ENCODE measurements around the gene OSCP1.
"Not testable (repeated sequence)": the region's sequence is repeated elsewhere in the genome, so short reads cannot be mapped to it uniquely, and the experiment has no call there.

Gene OSCP1, protein sequence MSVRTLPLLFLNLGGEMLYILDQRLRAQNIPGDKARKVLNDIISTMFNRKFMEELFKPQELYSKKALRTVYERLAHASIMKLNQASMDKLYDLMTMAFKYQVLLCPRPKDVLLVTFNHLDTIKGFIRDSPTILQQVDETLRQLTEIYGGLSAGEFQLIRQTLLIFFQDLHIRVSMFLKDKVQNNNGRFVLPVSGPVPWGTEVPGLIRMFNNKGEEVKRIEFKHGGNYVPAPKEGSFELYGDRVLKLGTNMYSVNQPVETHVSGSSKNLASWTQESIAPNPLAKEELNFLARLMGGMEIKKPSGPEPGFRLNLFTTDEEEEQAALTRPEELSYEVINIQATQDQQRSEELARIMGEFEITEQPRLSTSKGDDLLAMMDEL

DNA sequence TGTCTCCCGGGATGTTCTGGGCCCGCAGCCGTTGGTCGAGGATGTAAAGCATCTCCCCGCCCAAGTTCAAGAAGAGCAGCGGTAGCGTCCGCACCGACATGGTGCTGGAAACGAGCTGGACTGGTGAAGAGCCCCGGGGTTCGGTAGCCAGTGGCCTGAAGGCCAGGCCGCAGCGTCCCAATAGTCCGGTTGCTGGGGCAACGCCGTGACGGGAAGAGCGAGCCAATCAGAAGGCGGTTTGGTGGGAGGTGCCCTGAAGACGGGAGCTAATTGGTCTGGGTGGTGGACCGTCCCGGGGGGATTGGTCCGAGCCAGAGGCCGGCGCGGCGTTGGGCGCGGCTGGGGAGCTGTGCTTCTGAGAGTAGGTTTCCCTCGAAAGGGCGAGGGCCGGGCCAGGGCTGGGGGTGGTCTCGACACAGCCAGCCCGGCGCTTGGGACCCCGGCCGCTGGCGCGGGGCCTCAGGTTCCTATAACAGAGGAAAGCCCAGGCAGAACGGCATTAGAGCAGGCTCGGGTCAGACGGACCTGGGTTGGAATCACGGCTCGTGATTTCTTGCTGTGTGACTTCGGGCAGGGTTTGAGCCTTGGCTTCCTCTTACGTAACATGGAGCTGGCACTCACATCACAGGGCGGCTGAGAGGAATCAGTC is at the start of gene OSCP1:
TSS of gene OSCP1 (minus strand) at position 182 of the 649 bp plus-strand sequence. CDS start at position 100, 82 bp downstream.
- in situ Hi-C loops (cut with MboI; ENCODE audit: low sequenced_read_pairs): no loop called here

DNA sequence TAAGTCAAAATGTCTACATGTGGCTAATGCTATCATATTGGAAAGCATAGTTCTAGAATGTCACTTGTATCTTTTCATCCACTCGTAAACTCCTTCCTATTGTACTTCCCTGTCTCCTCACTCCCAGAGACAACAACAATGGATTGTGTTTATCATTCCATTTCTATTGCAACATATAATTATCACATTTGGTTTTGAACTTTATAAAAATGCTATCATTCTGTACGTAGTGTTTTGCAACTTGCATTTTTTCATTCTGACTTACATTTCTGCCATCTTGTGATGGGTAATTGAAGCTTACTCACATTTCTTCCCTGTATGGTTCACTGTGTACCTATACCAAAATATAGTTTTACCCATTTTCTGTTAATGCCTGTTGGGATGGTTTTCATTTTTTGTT is 47.0 kb upstream of the OSCP1 start:
- in situ Hi-C loops (cut with MboI; ENCODE audit: low sequenced_read_pairs): no loop called here

DNA sequence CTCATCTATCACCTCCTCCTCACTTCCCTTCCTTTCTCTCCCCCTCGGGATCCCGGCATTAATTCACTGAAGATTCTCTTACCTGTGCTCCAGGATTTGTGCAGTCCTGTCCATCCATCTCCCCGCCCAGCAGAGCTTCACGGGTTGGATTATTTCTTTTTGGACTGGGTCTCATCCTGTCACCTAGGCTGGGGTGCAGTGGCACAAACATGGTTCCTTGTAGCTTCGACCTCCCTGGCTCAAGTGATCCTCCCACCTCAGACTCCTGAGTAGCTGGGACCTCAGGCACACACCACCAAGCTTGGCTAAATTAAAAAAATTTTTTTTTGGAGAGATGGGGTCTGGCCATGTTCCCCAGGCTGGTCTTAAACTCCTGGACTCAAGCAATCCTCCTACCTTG is 44.7 kb upstream of the OSCP1 start:
- in situ Hi-C loops (cut with MboI; ENCODE audit: low sequenced_read_pairs): no loop called here

DNA sequence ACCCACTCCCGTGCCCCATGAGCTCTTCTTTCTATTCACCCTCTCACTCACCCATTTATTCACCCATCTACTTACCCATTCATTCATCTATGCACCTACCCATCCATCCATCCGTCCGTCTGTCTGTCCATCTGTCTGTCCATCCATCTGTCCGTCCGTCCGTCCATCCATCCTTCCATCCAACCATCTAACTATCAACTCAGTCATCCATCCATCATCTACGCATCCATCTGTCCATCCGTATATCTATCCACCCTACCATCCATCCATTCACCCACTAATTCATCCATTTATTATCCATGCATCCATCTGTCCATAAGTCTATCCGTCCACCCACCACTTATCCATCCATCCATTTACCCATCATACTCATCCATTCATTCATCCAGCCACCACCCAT is 43.3 kb upstream of the OSCP1 start:
- in situ Hi-C loops (cut with MboI; ENCODE audit: low sequenced_read_pairs): no loop called here

DNA sequence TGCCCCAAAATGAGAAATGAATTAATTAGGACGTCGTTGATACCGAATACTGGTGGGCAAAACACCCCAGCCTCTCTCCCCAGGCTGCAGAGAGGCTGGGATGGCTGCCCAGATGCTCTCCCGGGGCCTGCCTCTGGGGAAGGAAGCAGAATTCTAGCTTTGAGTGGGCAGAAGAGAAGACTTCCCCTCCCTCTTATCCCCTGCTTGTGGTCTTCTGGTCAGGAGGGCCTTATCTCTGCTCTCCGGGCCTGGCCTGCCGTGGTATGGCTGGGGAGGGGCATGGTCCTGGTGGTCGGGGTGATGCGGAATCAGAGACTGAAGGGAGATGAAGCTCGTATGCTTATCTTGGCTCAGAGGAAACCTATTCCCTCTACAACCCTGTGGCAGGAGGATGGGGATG is 42.2 kb upstream of the OSCP1 start:
- in situ Hi-C loops (cut with MboI; ENCODE audit: low sequenced_read_pairs): no loop called here

DNA sequence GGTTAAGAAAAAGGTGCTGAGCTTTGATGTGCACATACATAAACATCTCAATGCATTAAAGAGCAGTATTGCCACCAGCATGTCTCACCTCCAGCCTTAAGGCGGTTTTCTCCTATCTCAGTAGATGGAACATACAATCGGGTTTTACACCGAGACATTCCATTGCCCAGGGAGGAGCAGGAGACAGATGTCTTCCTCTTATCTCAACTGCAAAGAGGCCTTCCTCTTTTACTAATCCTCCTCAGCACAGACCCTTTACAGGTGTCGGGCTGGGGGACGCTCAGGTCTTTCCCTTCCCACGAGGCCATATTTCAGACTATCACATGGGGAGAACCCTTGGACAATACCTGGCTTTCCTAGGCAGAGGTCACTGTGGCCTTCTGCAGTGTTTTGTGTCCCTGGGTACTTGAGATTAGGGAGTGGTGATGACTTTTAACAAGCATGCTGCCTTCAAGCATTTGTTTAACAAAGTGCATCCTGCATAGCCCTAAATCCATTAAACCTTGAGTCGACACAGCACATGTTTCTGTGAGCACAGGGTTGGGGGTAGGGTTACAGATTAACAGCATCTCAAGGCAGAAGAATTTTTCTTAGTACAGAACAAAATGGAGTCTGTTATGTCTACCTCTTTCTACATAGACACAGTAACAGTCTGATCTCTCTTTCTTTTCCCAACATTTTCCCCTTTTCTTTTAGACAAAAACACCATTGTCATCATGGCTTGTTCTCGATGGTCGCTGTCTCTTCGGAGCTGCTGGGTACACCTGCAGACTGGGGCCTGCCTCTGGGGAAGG is 39.2 kb upstream of the OSCP1 start:
- in situ Hi-C loops (cut with MboI; ENCODE audit: low sequenced_read_pairs): not testable (repeated sequence)

DNA sequence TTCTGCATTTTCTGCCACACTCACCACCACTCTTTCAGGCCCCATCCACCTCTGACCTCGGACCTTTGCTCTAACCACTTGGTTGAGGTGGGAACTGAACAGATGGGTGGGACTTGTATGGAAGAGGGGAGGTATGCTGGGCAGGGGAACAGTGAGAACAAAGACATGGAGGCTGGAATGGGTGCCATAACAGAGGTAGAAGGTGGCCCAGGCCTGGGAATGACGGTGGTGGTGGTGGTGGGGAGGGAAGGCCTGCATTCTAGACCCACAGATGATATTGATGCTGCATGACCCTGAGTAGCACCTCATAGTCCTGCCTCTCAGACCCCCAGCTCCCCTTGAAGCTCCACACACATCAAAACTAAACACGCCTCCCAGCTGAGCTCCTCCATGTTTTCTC is 37.7 kb upstream of the OSCP1 start:
- in situ Hi-C loops (cut with MboI; ENCODE audit: low sequenced_read_pairs): no loop called here

DNA sequence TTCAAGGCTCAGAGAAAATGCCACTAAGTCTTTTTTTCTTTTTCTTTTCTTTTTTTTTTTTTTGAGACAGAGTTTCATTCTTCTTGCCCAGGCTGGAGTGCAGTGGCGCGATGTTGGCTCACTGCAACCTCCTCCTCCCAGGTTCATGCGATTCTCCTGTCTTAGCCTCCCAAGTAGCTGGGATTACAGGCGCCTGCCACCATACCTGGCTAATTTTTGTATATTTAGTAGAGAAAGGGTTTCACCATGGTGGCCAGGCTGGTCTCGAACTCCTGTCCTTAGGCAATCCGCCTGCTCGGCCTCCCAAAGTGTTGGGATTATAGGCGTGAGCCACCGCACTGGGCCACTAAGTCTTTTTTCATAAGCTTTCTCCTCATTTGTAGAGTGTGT is 37.1 kb upstream of the OSCP1 start:
- in situ Hi-C loops (cut with MboI; ENCODE audit: low sequenced_read_pairs): not testable (repeated sequence)

DNA sequence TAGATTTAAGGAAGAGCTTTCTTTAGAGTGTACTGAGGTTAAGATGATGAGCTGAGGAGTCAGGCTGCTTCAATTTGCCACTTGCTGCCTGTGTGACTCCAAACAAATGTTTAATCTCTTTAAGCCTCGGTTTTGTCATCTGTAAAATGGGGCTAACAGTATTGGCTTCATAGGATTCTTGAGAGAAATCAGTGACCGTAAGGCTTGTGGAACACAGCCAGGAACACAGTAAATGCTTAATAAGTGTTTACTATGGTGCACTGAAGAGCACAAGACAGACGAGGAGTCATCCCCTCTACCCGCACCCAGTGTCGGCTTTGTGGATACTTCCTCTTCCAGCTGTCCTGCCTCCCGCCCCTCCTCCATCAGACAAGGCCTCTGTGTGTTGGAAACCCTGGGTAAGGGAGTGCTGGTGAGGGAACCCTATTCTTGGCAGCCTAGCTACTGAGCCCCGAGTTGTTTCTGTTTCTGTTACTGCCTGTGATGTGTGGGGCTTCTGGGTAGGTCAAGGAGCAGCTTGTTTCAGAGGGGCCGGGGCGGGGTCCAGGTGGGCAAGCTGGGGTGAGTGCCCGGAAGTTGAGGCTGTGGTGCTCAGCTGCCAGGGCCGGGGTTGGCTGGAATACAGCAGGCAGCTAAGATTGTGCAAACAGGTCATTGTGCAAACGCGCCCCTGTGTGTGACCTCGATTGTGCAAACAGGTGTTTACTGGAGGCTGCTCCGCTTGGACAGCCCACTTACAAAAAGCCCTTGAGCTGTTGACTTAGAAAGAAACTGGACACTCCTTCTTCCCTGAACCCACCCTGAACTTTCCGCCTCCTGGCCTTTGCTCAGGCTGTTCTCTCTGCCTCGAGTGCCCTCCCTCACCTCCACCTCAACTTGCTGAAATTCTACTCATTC is 36.4 kb upstream of the OSCP1 start:
- in situ Hi-C loops (cut with MboI; ENCODE audit: low sequenced_read_pairs): no loop called here

DNA sequence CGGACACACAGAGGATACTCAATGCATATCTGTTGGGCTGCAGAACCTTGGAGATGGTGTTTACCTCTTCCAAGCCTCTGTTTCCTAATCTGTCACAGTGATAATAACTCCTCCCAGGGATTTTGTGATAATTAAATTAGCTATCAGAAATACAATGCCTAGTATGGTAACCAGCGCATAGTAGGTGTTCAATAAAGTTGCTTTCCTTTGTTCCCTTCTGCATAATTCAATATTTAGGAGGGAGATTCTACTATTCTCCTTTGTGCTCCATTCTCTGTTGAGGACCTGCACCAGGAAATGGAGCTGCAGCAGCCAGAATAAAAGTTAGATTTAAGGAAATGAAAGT is 35.8 kb upstream of the OSCP1 start:
- in situ Hi-C loops (cut with MboI; ENCODE audit: low sequenced_read_pairs): no loop called here

DNA sequence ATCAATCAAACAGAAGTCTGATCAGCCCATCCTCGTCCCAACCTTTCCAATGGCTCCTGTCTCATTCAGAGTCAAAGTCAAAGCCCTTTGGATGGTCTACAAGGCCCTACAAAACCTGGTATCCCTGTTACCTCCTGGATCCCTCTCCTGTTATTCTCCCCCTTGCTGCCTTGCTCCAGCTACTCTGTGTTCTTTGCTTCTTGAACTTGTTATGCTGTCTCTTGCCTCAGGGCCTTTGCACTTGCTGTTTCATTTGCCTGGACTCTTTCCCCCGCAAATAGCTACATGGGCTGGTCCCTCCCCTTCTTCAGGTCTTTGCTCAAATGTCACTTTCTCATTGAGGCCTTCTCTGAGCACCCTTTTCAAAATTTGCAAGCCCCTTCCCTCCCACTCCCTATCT is 33.8 kb upstream of the OSCP1 start:
- in situ Hi-C loops (cut with MboI; ENCODE audit: low sequenced_read_pairs): no loop called here

DNA sequence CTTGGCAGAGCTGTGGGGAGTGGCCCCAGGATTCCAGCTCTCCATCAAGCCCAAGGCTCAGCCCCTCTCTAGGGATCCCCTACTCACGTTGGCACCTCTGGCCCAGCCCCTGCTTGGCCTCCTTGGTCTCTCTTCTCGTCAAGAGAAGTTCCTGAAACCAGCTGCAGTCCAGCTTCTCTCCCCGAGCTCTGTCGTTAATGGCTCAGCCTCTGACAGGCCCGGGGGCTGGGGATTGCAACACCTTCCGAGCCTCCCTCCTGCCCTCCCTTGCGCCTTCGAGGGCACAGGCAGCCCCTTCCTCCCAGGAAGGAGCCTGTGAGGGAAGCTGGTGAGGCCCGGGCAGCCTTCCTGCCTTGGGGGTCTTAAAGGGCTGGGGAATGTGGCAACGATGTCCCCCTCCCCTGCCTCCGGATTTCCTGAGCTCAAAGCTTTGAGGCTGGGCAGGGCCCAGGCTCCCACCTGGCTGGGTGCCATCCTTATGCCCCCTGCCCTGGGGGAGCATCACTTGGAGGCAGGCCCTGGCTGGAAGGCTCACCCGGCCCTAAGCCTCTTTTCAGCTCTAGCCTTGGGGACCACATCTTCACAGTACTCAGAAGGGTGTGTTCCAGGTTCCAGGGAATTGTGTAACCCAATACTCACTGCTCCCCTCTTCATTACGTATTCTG is 32.6 kb upstream of the OSCP1 start, which contains the start of gene CSF3R:
TSS of gene CSF3R (minus strand) at position 190 of the 665 bp plus-strand sequence. CDS start 3,417 bp downstream, outside the sequence.
- in situ Hi-C loops (cut with MboI; ENCODE audit: low sequenced_read_pairs): no loop called here

DNA sequence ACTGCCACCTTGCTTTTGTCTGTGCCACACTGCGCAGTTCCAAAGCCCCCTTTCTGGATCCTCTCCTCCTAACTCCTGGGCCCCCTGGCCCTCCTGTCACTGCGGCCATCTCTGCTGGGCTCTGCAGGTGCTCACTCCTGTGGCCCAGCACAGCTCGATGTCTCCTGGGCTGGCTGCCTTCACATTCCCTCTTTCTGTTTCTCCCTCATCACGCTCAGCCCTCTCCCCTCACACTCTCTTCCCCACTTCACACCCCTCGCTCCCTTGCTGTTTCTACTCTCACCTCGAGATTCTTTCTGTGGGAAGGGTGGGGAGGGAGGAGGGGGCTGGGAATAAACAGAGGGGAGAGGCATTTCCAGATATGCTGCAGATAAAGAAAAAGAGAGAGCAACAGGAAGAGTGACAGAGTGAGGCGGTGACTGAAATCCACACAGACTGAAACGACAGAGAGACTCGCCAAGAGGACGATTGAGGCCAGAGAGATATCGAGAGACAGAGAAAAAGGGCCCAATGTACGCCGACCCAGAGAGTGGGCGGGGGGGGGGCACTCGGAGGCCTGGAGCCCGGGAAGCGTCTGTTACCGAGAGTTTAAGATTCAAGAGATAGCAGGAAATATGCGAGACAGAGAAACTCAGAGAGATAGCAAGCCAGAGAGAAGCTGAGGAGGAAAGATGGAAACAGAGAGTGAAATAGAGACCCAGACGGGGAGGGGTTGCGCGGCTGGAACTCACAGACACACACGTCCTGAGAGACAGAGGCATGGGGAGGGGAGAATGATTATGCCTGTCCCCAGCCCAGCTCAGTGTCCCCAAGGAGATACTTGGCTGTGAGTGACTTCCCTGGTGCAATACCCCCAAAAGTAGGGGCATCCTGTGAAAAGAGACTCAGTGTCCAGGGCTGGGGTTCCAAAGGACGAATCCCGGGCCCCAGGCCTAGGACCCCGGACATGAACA is 31.8 kb upstream of the OSCP1 start:
- in situ Hi-C loops (cut with MboI; ENCODE audit: low sequenced_read_pairs): no loop called here

DNA sequence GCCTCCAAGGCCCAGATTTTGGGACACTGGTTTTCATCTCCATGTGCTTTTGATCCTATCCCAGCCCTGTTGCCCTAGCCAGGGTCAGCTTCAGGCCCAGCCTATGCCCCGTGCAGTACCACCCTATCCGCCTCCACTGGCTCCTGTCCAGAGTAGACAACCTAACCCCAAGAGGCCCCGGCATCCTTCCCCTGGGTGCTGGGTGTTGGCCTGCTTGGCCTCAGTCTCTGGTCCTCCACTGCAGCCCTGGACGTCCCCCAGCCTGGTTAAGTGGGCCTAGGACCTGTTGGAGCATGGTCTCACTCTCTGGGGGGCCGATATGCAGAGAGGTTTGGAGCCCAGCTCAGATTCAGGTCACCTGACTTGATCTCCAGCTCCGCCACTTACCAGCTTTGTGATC is 30.8 kb upstream of the OSCP1 start:
- in situ Hi-C loops (cut with MboI; ENCODE audit: low sequenced_read_pairs): no loop called here

DNA sequence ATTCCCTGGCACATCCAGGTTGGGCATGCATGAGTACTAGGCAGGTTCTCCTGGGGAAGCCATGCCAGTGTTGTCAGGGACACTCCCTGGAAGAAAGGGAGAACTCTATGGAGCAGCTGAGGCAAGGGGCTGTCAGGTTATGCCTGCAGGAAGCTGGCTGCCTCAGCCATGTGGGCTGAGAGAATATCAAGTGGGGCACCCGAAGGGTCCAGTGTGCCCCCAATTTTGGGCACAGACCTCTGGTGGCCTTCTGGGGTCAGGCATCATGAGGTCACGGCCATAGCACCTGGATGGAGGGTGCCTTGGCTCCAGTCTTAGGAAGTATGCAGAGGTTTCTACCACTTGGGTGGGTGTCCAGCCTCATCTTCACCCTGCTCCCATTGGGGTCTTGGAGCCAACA is 29.9 kb upstream of the OSCP1 start:
- in situ Hi-C loops (cut with MboI; ENCODE audit: low sequenced_read_pairs): no loop called here

DNA sequence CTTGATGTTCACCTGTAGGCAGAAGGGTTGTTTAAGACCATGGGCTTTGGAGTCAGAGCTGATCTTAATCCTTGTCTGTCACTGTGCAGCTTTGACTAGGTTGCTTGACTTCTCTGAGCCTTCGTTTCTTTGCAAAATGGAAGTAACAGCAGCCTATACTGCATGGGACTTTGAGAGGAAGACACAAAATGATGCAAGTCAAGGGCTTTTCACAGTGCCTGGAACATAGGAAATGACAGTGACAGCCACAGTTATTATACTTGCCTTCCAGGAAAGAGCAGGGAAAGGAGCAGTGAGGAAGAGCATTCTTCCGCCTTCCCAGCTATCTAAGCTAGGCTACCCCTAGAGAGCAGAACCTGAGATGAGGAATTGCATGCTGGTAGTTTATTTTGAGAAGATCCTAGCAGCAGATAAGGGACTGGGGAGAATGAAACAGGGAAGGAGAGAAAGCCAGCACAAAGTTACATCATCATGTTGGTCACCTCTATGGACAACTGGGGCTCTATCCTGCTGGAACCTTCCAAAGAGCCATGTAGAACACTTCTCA is 29.3 kb upstream of the OSCP1 start:
- in situ Hi-C loops (cut with MboI; ENCODE audit: low sequenced_read_pairs): no loop called here

DNA sequence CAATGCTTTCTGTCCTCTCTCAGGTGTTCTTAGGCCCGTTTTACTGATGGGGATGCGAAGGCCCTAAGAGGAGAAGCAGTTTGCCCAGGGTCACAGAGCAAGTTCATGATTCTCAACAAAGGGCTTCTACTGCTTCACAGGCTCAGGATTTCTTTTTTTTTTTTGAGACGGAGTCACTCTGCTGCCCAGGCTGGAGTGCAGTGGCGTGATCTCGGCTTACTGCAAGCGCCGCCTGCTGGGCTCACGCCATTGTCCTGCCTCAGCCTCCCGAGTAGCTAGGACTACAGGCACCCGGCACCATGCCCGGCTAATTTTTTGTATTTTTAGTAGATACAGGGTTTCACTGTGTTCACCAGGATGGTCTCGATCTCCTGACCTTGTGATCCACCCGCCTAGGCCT is 27.4 kb upstream of the OSCP1 start:
- in situ Hi-C loops (cut with MboI; ENCODE audit: low sequenced_read_pairs): not testable (repeated sequence)

DNA sequence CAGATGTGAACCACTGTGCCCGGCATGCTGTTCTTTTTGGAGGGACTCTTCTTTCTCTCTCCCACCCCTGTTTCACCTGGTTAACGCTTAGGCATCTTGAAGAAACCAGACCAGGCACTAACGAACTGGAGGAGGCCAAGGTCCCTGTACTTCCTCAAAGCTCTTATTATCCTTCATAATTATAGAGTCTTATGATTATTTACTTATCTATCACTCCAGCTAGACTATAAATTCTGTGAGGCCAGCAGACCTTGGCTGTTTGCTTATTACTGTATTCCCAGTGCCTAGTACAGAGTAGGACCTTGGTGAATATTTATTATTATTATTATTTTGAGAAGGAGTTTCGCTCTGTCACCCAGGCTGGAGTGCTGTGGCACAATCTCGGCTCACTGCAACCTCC is 26.7 kb upstream of the OSCP1 start:
- in situ Hi-C loops (cut with MboI; ENCODE audit: low sequenced_read_pairs): no loop called here

Measured in HL-60/S4 treated with phorbol 12-myristate 13-acetate at 8.2 ng/mL for 4 days and 3 days (cell line).